H7 (cell line): ENCODE measurements around the gene CPN2. TPM values are rescaled to one million over a fixed set of nuclear protein-coding genes. Genes with fewer than 3 reads are reported as not detected.

Source experiments
- DNase-seq: peaks from one replicate; pipeline ENCODE4 v3.0.0; 2012
- H3K27me3 ChIP-seq: 2 replicates; pipeline ENCODE4 v1.6.0; 2011; ENCODE audit warnings: mild to moderate bottlenecking, low read length; ENCODE audit not compliant: control insufficient read depth, insufficient read depth
- H3K36me3 ChIP-seq: replicated peaks from 2 replicates; pipeline ENCODE4 v1.5.1; 2011; ENCODE audit warnings: low read length; ENCODE audit not compliant: control insufficient read depth, insufficient read depth
- H3K4me3 ChIP-seq: 2 replicates; pipeline ENCODE4 v1.5.1; 2011; ENCODE audit warnings: low read depth, mild to moderate bottlenecking, control low read depth, low read length, moderate library complexity; ENCODE audit not compliant: insufficient read depth
- total RNA-seq: library from RNA; depleted of rRNA; stranded (reverse); fragments of >200 nt; shearing (Covaris generic); gene quantifications from 2 replicates; pipeline ENCODE4 v1.2.3, GENCODE V29; 2014; rRNA removed

Gene CPN2
- total RNA-seq, 1 experiment from 2014 or later = 0.21 TPM

DNA sequence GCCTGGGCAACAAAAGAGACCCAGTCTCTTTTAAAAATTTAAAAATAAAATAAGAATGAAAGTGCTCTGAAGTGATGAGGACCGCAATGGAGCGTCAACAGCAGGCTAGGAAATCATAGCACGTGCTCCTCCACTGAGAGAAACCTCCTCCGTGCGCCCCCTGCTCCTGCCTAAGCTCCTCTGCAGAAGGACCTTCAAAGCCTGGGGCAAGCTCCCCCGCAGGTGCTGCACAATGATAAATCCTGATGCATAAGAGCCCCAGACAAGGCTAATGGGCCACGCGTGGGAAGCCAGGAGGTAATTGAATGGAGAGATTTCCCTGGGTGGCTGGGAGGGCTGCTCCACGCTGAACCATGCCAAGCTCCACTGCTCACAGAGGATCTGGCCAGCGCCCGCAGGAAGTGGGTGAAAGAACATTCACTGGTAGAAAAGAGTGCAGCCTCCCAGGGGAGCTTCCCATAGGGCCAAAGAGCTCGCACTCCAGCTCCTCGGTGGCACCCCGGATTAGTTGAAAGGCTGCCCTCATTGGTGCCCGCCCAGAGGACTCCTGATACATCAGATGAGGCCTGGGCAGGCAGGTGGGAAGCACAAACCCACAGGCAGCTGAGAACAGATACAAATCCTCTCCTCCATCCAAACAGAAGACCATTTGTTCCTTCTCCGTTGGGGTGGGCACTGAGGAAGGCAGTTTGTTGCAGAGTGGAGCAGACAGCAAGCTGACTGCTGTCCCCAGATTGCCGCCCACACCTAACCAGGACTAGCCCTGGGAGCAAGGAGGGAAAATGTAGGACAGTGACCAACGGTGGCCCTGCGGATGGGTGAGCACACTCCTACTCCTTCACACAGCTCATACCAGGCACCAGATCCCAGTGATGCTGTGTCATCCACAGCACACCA is 52.5 kb downstream of the CPN2 start:
- no peak overlapping the region for H3K4me3 ChIP-seq
- H3K27me3 ChIP-seq = no peaks in the 10 kb centered on the region
- no peak for DNase-seq
- H3K36me3 ChIP-seq = no peaks in the 10 kb centered on the region

DNA sequence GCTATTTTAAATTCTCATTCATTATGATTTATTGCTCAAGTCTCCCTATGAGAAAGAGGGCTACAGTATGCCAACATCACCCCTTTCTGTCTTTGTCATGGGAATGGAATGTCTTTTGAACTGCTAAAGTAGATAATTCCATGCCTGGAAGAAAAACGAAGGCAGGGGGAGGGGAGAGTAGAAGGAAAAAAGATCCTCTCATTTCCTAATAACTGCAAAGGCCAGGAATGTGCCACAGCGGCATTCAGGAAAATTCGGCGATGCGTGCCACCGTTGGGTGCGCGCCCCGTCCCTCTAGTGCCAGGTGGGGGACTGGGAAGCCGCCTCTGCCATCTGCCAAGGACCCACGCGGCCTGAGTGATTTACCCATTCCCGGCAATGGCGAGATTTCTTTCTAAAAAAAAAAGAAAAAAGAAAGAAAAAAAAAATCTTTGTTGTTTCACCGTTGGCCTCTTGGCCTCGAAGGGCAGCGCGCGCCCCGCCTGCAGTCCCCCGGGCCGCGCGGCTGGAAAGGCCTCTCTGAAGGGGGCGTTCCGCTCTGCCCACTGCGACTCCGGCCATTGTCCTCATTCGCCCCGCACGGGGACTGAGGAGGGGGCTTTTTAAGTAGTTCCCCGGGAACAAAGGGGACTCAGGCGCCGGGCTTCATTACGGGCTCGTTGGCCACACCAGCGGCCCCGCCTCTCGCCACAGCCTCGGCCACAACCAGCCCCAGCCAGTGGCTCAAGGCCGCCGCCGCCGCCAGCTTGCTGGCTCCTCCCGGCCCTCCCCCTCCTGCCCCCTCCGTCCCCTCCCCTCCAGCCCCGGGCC is 54.5 kb downstream of the CPN2 start:
- Histone ChIP-seq H3K36me3 (no peaks in the 10 kb centered on the region), H3K4me3 (peak overlapping the region; percentile 34), H3K27me3 (no peaks in the 10 kb centered on the region)
- DNase-seq = peak; percentile 97

- no peaks in the 10 kb centered on the region for H3K36me3 ChIP-seq
- H3K4me3 ChIP-seq = no peak overlapping the region
- no peak for DNase-seq
- H3K27me3 ChIP-seq = no peaks in the 10 kb centered on the region
Measured at GRCh38 chr3:194294895-194295214, 56.3 kb downstream of the CPN2 start.

- DNase-seq = peak; percentile 75
- H3K27me3 ChIP-seq = no peaks in the 10 kb centered on the region
- no peaks in the 10 kb centered on the region for H3K36me3 ChIP-seq
- no peak overlapping the region for H3K4me3 ChIP-seq
Measured at GRCh38 chr3:194294199-194294894, 56.8 kb downstream of the CPN2 start.

DNA sequence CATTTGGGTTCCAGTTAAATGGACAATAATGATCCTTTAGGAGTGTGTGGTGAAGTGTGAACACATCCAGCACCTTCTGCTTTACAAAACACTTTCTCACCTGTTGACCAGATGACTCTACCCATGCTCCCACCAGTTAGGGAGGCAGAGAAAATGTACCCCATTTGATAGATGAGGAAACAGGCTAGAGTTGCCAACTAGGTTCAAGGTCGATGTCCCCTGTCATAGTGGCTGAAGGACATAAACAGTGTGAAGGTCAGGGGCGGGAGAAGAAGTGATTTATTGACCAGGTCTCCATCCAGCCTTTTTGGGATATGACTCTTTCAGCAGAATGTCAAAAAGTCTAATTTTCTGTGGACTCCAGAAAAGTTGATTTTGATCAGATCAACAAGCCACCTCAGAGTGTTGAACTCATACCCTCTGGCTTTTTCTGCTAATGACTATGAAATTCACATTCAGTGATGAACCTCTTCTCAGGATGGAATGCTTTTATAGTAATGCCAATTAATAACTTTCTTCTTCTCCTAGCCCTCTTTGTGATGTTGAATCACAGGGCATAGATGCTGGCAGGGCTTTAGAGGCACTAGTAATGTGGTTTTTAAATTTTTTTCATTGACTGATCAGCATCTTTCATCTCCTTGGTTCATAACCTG is 57.5 kb downstream of the CPN2 start:
- H3K4me3 ChIP-seq = no peak overlapping the region
- no peak for DNase-seq

DNA sequence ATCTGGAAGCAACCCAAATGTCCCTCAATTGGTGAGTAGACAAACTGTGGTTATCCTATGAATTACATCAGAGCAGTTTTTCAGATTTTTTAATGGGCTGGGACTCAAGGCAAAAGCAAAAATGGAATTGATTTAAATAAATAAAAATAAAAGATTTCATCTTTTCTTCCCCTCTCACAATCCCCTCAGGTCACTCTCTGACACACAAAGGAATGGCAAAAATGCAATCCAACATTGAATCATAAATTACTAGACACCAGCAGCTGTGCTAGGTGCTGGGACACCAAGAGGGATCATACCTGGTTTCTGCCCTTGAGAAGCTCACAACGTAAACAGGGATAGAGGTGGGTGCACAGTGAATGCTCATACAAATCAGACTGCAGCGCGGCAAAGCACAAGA is 58.8 kb downstream of the CPN2 start:
- Histone ChIP-seq H3K36me3 (no peaks in the 10 kb centered on the region), H3K27me3 (no peaks in the 10 kb centered on the region), H3K4me3 (no peak overlapping the region)
- DNase-seq = no peak

More for the DNA sequence above, 57.5 kb downstream of the CPN2 start:
- Histone ChIP-seq H3K27me3 (no peaks in the 10 kb centered on the region), H3K36me3 (no peaks in the 10 kb centered on the region)

Other genes starting within 250 kb of the CPN2 start
- 49.4 and 70.9 TPM in 2 replicates for gene HES1, start 215.2 kb downstream of the CPN2 start, total RNA-seq
- 0.18 and 0.21 TPM in 2 replicates for gene LRRC15, start 18.4 kb upstream of the CPN2 start, total RNA-seq
- gene GP5, start 47.9 kb upstream of the CPN2 start, total RNA-seq = not detected in 2 replicates
- 46.5 and 71.8 TPM in 2 replicates for gene ATP13A3, start 135.7 kb upstream of the CPN2 start, total RNA-seq